Measurements from ENCODE around the gene SLC5A1. TPM values are rescaled to one million over a fixed set of nuclear protein-coding genes. Genes with fewer than 3 reads are reported as not detected.

SLC5A1 gene
- total and polyA plus RNA-seq, 2 experiments from 2014 or later: 0.03 TPM; not detected in 1

DNA sequence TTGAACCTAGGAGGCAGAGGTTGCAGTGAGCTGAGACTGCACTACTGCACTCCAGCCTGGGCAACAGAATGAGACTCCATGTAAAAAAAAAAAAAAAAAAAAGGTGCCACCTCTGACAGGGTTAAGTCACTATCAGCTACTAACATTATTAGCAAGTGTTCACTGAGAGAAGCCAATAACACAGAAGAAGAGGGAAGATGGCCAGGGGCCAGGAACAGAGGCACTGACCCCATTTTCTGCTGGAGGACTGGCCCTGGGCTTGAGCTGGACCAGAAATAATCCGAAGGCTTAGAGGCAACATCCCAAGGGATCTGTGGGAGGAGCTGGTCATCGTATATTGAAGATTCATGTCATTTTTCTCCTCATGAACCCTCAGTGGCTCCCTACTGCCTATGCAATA lies 5.0 kb downstream of the SLC5A1 start:
- no peak overlapping the region for H3K27ac ChIP-seq (ENCODE audit: low read depth)
- H3K36me3 ChIP-seq (ENCODE audit: insufficient read depth): no peaks in the 10 kb centered on the region
- peaks cover 6% of the 10 kb centered on the region; the same call in 1 of the 2 replicates for H3K9me2 ChIP-seq (ENCODE audit: insufficient read depth)
- no peaks in the 10 kb centered on the region for H4K20me1 ChIP-seq (replicated peaks; ENCODE audit: insufficient read depth)
- no peak overlapping the region for H3K4me2 ChIP-seq
- no peaks in the 10 kb centered on the region for H3K36me3 Mint-ChIP-seq (ENCODE audit: low read depth)
- ATAC-seq: no peak
- H3K79me2 ChIP-seq (replicated peaks; ENCODE audit: insufficient read depth): no peaks in the 10 kb centered on the region
- H3K4me1 Mint-ChIP-seq: peaks cover 10% of the 10 kb centered on the region
- TF ChIP-seq ZNF331 (CRISPR knock-in tag; IDR thresholded peaks at IDR 0.05; ENCODE audit: low read depth) (no peak), ZNF114 (CRISPR knock-in tag; IDR thresholded peaks at IDR 0.05) (no peak), CTCF (conservative IDR thresholded peaks at IDR 0.05; ENCODE audit: low read depth in 2 of 2) (no peak), ZNF462 (CRISPR knock-in tag; IDR thresholded peaks at IDR 0.05) (no peak), EZH2phosphoT487 (IDR thresholded peaks at IDR 0.05; ENCODE audit: unreplicated experiment) (no peak)
- no peak for DNase-seq (ENCODE audit: low spot score)
- H3F3A ChIP-seq (replicated peaks; ENCODE audit: low read depth): no peaks in the 10 kb centered on the region
- no peaks in the 10 kb centered on the region; the same call in 2 of the 3 replicates for H3K9me3 Mint-ChIP-seq
- H3K27me3 Mint-ChIP-seq (ENCODE audit: insufficient read depth, low read depth, poor library complexity): peaks cover 10% of the 10 kb centered on the region
- H3K27me3 ChIP-seq (ENCODE audit: insufficient read depth): 0 out of 2 replicates have a peak, but pooled peaks cover 4% of the 10 kb centered on the region
- H3K4me3 Mint-ChIP-seq: no peak overlapping the region
- no peaks in the 10 kb centered on the region; the same call in 1 of the 2 replicates for H3K4me1 ChIP-seq (ENCODE audit: insufficient read depth)
- no peak overlapping the region for H3K4me3 ChIP-seq
- no peak overlapping the region for H3K27ac Mint-ChIP-seq
- no peak overlapping the region for H2AFZ ChIP-seq

Data from GM23338 (cell line).